Activated naive CD4-positive, alpha-beta T cell treated with anti-CD3 and anti-CD28 coated beads, Interleukin-2, amount 50 U/mL, for 72 hours (primary cell): Measurements from ENCODE around the gene ARF1. TPM values are rescaled to one million over a fixed set of nuclear protein-coding genes. Genes with fewer than 3 reads are reported as not detected.

ENCODE experiments used
- total RNA-seq, 2 donors: library from RNA; stranded (reverse); gene quantifications; one replicate each; pipeline ENCODE4 v1.2.3, GENCODE V29; 2022

ARF1 gene
- total RNA-seq, 2 donors from 2014 or later = 308 to 333 TPM

Other genes with a start within 250 kb of the ARF1 start
- not detected for gene WNT9A, start 134.8 kb upstream of the ARF1 start, total RNA-seq
- under 1 TPM in 1 of 2 donors, not detected in 1; 0.08 TPM for gene WNT3A, start 75.7 kb upstream of the ARF1 start, total RNA-seq
- gene C1orf35, start 20.6 kb downstream of the ARF1 start, total RNA-seq = 10 to 100 TPM; 17.6 to 19.4 TPM
- gene MRPL55, start 26.6 kb downstream of the ARF1 start, total RNA-seq = 10 to 100 TPM; 50.6 to 52.5 TPM
- gene GUK1, start 57.6 kb downstream of the ARF1 start, total RNA-seq = 100 to 1,000 TPM; 206 to 293 TPM
- gene GJC2, start 67.2 kb downstream of the ARF1 start, total RNA-seq = under 1 TPM; 0.16 to 0.86 TPM
- gene IBA57, start 83.1 kb downstream of the ARF1 start, total RNA-seq = 10 to 100 TPM in 1 of 2 donors, 1 to 10 TPM in 1; 3.2 to 12.8 TPM
- gene OBSCN, start 125.3 kb downstream of the ARF1 start, total RNA-seq = 10 to 100 TPM; 20.8 to 37.5 TPM